ENCODE results near the gene RCCD1.

RCCD1 gene

DNA sequence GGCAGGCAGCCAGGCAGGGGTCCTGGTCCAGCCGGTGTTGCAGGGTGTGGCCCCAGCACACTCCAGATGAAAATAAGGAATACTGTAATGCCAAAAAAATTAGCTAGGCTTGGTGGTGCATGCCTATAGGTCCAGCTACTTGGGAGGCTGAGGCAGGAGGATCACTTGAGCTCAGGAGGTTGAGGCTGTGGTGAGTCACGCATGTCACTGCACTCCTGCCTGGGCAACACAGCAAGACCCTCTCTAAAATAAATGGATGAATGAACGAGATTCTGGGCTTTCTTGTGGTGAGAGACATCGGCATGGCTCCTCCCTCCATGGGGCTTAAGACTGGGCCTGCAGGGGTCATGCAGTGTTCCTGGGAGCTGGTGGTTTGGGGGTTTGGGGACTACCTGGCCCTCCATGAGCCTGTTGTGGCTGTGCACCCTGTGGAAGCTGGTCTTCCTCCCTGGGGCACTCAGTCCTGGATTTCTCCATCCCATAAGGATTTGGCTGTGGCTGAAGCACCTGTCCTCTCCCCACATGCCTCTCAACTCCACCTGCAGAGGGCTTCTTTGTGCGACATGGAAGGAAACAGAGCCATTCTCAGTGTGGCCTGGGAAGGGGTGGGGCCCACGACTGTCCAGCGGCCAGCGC lies 7.6 kb upstream of the RCCD1 start:
- TF ChIP-seq SUZ12 (IDR thresholded peaks at IDR 0.05): no peak
- no peak for TF ChIP-seq NFRKB (IDR thresholded peaks at IDR 0.05)
- TF ChIP-seq HDGF (IDR thresholded peaks at IDR 0.05; ENCODE audit: borderline replicate concordance): no peak
- no peak for TF ChIP-seq BHLHE40 (IDR thresholded peaks at IDR 0.05; ENCODE audit: borderline replicate concordance)
- no peak for TF ChIP-seq TARDBP (IDR thresholded peaks at IDR 0.05)
- TF ChIP-seq ARNT (IDR thresholded peaks at IDR 0.05): no peak
- no peak for TF ChIP-seq SP1 (IDR thresholded peaks at IDR 0.05)
- TF ChIP-seq FOXK2 (IDR thresholded peaks at IDR 0.05): no peak
- no peak for TF ChIP-seq L3MBTL2 (conservative IDR thresholded peaks at IDR 0.05)
- ChIA-PET CTCF (interaction anchor here (3.8 kb wide), 1 partner anchor 14 kb away, joined by 26 read pairs; the partner anchor contains the start of genes HDDC3 and UNC45A), POLR2A (interaction anchor here (1.3 to 3.6 kb wide), 3 partner anchors 8 to 15 kb away, joined by 6 to 22 read pairs (median 17); partner anchors contain the start of genes HDDC3, RCCD1 and UNC45A)
- no peak for DNase-seq (ENCODE audit: extremely low spot score)

GRCh38 chr15:90947577-90948357 lies 6.9 kb upstream of the RCCD1 start:
- ChIA-PET CTCF (interaction anchor here (3.8 kb wide), 1 partner anchor 14 kb away, joined by 26 read pairs; the partner anchor contains the start of genes HDDC3 and UNC45A), POLR2A (interaction anchor here (2.4 to 3.6 kb wide), 2 partner anchors 12 to 16 kb away, joined by 17 to 22 read pairs; partner anchors contain the start of genes HDDC3 and UNC45A)
- no peak for TF ChIP-seq NFRKB (IDR thresholded peaks at IDR 0.05)
- no peak for DNase-seq (ENCODE audit: extremely low spot score)

DNA sequence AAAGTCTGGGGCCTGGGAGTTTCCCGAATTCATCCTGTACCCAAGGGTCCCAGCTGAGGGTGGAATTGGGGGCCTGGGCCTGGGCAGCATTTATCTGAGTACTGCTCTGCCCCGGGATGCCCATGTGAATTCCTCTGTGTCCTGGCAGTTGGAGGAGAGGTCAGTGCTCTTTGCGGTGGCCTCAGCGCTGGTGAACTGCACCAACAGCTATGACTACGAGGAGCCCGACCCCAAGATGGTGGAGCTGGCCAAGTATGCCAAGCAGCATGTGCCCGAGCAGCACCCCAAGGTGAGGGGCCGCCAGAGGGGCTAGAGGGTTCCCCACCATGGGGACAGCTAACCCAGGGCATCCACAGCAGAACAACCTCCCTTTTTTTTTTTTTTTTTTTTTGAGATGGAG lies 6.2 kb upstream of the RCCD1 start:
- ChIA-PET POLR2A (interaction anchor here (1.5 to 3.6 kb wide), 3 partner anchors 13 to 46 kb away, joined by 4 to 22 read pairs (median 7); partner anchors contain the start of genes PRC1 and UNC45A), CTCF (interaction anchor here (3.8 kb wide), 1 partner anchor 15 kb away, joined by 26 read pairs; the partner anchor contains the start of genes HDDC3 and UNC45A)
- no peak for DNase-seq (ENCODE audit: extremely low spot score)
- TF ChIP-seq SP1 (IDR thresholded peaks at IDR 0.05) (no peak), ARNT (IDR thresholded peaks at IDR 0.05) (no peak), TARDBP (IDR thresholded peaks at IDR 0.05) (no peak), FOXA1 (IDR thresholded peaks at IDR 0.05) (no peak), L3MBTL2 (conservative IDR thresholded peaks at IDR 0.05) (no peak), FOXK2 (IDR thresholded peaks at IDR 0.05) (no peak), CTBP1 (IDR thresholded peaks at IDR 0.05; ENCODE audit: borderline replicate concordance) (no peak)

GRCh38 chr15:90949979-90950675 lies 4.6 kb upstream of the RCCD1 start:
- CTCF ChIA-PET: interaction anchor here (0.5 kb wide), 1 partner anchor 64 kb away, joined by 3 read pairs; no protein-coding TSS in a partner anchor
- no peak for DNase-seq (ENCODE audit: extremely low spot score)
- POLR2A ChIA-PET: interaction anchor here (1.0 to 1.8 kb wide), 3 partner anchors 11 to 20 kb away, joined by 4 to 7 read pairs (median 6); partner anchors contain the start of gene UNC45A
- TF ChIP-seq SUZ12 (IDR thresholded peaks at IDR 0.05) (no peak), PKNOX1 (IDR thresholded peaks at IDR 0.05) (no peak), HDGF (IDR thresholded peaks at IDR 0.05; ENCODE audit: borderline replicate concordance) (no peak)

DNA sequence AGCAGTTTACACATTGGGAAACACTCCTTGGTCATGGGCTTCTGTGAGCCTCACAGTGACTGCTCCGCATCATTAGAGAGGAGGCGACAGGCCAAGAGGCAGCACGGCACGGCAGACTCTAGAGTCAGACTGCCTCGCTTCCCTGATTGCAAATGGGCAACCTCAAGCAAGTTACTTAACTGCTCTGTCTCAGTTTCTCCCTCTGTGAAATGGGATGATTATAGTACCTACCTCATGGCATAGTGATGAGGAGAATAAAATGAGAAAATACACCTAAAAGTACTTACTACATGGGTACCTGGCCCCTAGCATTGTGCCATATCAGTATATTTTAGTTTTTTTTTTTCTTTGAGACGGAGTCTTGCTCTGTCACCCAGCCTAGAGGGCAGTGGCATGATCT lies 4.0 kb upstream of the RCCD1 start:
- ChIA-PET POLR2A (interaction anchor here (1.6 kb wide), 1 partner anchor 15 kb away, joined by 6 read pairs; the partner anchor contains the start of gene UNC45A), CTCF (no interaction called here)
- no peak for DNase-seq (ENCODE audit: extremely low spot score)
- TF ChIP-seq BHLHE40 (IDR thresholded peaks at IDR 0.05; ENCODE audit: borderline replicate concordance) (no peak), ARNT (IDR thresholded peaks at IDR 0.05) (no peak), FOXA1 (IDR thresholded peaks at IDR 0.05) (no peak), LEF1 (IDR thresholded peaks at IDR 0.05; ENCODE audit: borderline replicate concordance) (no peak), FOXK2 (IDR thresholded peaks at IDR 0.05) (no peak), SUZ12 (IDR thresholded peaks at IDR 0.05) (no peak), ELF4 (IDR thresholded peaks at IDR 0.05) (no peak), ZNF384 (IDR thresholded peaks at IDR 0.05) (no peak), SP1 (IDR thresholded peaks at IDR 0.05) (no peak), CTBP1 (IDR thresholded peaks at IDR 0.05; ENCODE audit: borderline replicate concordance) (no peak), PKNOX1 (IDR thresholded peaks at IDR 0.05) (no peak), HDGF (IDR thresholded peaks at IDR 0.05; ENCODE audit: borderline replicate concordance) (no peak)

GRCh38 chr15:90952901-90953677 lies 1.6 kb upstream of the RCCD1 start:
- DNase-seq (ENCODE audit: extremely low spot score): no peak
- TF ChIP-seq BHLHE40 (IDR thresholded peaks at IDR 0.05; ENCODE audit: borderline replicate concordance) (no peak), CTBP1 (IDR thresholded peaks at IDR 0.05; ENCODE audit: borderline replicate concordance) (no peak), SUZ12 (IDR thresholded peaks at IDR 0.05) (no peak), SP1 (IDR thresholded peaks at IDR 0.05) (no peak), TARDBP (IDR thresholded peaks at IDR 0.05) (no peak), FOXM1 (IDR thresholded peaks at IDR 0.05; ENCODE audit: borderline replicate concordance) (no peak), FOXA1 (IDR thresholded peaks at IDR 0.05) (no peak), NFRKB (IDR thresholded peaks at IDR 0.05) (no peak), ZNF384 (IDR thresholded peaks at IDR 0.05) (no peak), FOXK2 (IDR thresholded peaks at IDR 0.05) (no peak), LEF1 (IDR thresholded peaks at IDR 0.05; ENCODE audit: borderline replicate concordance) (no peak), L3MBTL2 (conservative IDR thresholded peaks at IDR 0.05) (no peak), ARNT (IDR thresholded peaks at IDR 0.05) (no peak), ELF4 (IDR thresholded peaks at IDR 0.05) (no peak)
- POLR2A ChIA-PET: interaction anchor here (0.7 to 6.2 kb wide), 8 partner anchors 9 to 366 kb away, joined by 3 to 60 read pairs (median 6); partner anchors contain the start of genes HDDC3, MAN2A2 and UNC45A
- CTCF ChIA-PET: interaction anchor here (2.8 to 8.4 kb wide), 2 partner anchors 19 to 80 kb away, joined by 9 to 77 read pairs; partner anchors contain the start of genes HDDC3 and UNC45A

Data from HEK293T (cell line).